Stomach smooth muscle (tissue), 2 donors: Measurements from ENCODE around the gene ZNF516.

ENCODE experiments used
- H3K27ac ChIP-seq: one replicate; pipeline ENCODE4 v1.7.0; 2013; ENCODE audit warnings: mild to moderate bottlenecking, low read length, inconsistent platforms
- H3K27me3 ChIP-seq, 2 donors: one replicate each; pipeline ENCODE4 v1.7.0; 2013; ENCODE audit warnings: low read length in 2 of 2; ENCODE audit not compliant: insufficient read depth in 2 of 2, control insufficient read depth in 1 of 2
- H3K36me3 ChIP-seq, 2 donors: one replicate each; pipeline ENCODE4 v1.7.0; 2013; ENCODE audit warnings: low read length in 2 of 2; ENCODE audit not compliant: control insufficient read depth in 2 of 2, insufficient read depth in 2 of 2
- H3K4me1 ChIP-seq: one replicate; pipeline ENCODE4 v1.7.0; 2013; ENCODE audit warnings: low read length; ENCODE audit not compliant: control insufficient read depth, insufficient read depth
- H3K4me3 ChIP-seq, 2 donors: one replicate each; pipeline ENCODE4 v1.7.0; 2013; ENCODE audit warnings: low read length in 2 of 2
- H3K9ac ChIP-seq, 2 donors: one replicate each; pipeline ENCODE4 v1.7.0; 2013; ENCODE audit warnings: low read length in 2 of 2, mild to moderate bottlenecking in 1 of 2
- H3K9me3 ChIP-seq, 2 donors: one replicate each; pipeline ENCODE4 v1.7.0; 2013; ENCODE audit warnings: low read length in 2 of 2; ENCODE audit not compliant: control insufficient read depth in 2 of 2
- donor health status: healthy.
- donor health status: Pancreatic carcinoma.

Gene ZNF516

DNA sequence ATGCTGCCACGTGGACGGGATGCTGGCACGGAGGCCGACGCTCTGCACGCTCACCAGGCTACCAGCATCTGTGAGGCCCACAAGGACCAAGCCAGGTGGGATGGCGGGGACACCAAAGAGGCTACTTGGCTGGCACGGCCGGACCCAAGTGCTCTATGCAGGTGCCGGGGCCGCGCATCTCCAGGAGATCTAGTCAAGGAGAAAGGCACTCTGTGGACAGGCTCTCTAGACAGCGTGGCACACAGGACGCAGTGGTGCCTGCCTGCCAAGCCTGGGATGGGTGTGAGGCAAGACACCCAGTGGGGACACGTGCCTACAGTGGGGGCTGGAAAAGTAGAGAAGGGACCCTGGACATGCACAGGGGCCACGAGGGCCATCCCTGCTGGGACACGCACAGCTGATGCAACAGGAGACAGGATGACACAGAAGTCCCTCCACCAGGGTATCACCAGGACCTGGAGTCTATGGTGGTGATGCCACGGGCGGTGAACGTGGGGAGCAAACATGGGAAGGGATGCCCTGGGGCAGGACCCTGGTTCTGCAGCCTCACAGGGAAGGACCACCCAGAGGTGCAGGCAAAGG, 28.5 kb downstream of the ZNF516 start:
- Histone ChIP-seq H3K4me1 (peaks cover 12% of the 10 kb centered on the region), H3K4me3 (no peak overlapping the region), H3K27ac (no peak overlapping the region), H3K27me3 (no peaks in the 10 kb centered on the region), H3K9ac (no peak overlapping the region), H3K9me3 (no peaks in the 10 kb centered on the region), H3K36me3 (peaks cover 0 to 2% of the 10 kb centered on the region in 2 donors)

DNA sequence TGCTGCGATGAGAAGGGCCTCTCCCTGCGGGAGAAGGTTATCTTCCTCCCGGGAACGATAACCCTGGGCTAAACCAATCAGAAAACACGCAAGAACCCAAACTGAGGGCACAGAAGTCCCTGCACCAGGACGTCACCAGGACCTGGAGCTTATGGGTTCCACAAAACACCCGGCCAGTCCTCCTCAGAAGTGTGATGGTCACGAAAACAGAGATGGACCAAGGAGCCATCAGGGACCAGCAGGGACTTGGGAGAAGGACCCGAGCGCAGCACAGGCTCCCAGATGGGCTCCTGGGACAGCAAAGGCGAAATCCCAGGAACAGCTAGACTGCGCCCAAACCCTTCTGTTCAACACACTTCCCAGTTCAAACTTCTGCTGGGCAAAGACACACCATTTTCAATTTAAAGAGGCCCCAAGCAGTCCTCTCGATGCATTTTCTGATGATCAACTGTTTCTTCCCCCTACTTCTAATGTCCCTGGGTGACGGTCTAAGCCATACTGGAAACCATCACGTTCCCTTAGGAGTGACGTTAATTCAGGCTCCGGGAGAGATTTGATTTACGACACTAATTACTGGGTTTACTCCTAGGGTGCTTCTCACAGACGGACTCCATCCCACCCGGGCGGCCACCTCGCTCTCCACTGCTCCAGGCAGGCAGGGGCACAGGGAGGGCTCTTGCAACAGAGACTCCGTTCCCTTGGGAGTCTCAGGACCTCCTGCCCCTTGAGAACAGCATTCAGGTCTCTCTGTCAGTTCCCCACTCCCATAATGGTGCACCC, 29.2 kb downstream of the ZNF516 start:
- H3K4me3 ChIP-seq: no peak overlapping the region
- peaks cover 12% of the 10 kb centered on the region for H3K4me1 ChIP-seq
- H3K27me3 ChIP-seq: no peaks in the 10 kb centered on the region
- H3K36me3 ChIP-seq: peaks cover 0 to 2% of the 10 kb centered on the region in 2 donors
- H3K27ac ChIP-seq: no peak overlapping the region
- no peak overlapping the region for H3K9ac ChIP-seq
- H3K9me3 ChIP-seq: no peaks in the 10 kb centered on the region

DNA sequence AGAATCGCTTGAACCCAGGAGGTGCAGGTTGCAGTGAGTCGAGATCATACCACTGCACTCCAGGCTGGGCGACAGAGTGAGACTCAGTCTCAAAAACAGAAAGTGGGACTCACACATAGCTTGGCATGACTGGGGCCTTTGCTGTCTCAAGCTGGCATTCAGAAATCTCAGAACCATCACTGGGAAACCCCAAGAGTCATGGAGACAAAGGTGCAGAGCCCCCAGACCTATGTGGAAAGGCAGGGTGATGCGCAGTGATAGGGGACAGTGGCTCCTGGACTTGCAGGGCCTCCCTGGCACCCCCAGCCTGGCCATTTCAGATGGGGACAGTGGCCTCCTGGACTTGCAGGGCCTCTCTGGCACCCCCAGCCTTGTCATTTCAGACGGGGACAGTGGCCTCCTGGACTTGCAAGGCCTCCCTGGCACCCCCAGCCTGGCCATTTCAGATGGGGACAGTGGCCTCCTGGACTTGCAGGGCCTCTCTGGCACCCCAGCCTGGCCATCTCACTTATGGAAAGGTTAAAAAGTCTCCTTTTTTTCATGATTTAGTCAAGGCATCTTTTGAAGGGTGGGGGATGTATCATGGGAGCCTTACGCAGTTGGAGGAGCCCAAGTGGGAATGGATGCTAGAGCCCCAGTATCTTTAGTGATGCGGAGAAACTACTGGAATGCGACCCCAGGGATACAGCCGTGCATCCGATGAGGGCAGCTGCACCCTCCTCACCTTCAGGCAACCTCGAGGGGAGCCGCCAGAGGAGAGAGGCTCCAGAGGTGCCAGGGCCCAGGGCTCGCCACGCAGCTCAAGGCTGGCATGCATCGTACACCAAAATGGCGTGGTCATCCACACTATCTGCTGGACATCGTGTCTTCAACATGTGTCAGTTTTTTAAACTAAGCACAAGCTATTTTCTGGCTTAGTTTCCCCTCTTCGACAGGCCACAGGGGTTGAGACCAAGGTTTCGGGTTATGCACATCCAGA, 30.5 kb downstream of the ZNF516 start:
- no peaks in the 10 kb centered on the region for H3K9me3 ChIP-seq
- no peak overlapping the region for H3K9ac ChIP-seq
- H3K27ac ChIP-seq: no peak overlapping the region
- peaks cover 0 to 2% of the 10 kb centered on the region in 2 donors for H3K36me3 ChIP-seq
- no peaks in the 10 kb centered on the region for H3K27me3 ChIP-seq
- H3K4me3 ChIP-seq: no peak overlapping the region
- H3K4me1 ChIP-seq: peaks cover 22% of the 10 kb centered on the region

DNA sequence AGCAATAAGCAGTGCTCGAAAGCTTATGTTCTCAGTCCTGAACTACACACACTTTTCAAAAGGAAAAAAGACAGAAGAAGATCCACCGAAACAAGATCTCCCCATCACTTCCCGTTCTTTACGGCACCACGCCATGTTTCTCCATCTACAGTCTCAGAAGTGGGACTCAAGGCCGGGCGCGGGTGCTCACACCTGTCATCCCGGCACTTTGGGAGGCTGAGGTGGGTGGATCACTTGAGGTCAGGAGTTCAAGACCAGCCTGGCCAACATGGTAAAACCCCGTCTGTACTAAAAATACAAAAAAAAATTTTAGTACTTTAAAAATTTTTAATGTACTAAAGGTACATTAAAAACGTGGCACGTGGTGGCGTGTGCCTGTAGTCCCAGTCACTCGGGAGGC, 31.2 kb downstream of the ZNF516 start:
- Histone ChIP-seq H3K27ac (no peak overlapping the region), H3K36me3 (peaks cover 0 to 4% of the 10 kb centered on the region in 2 donors), H3K4me1 (peaks cover 29% of the 10 kb centered on the region), H3K9me3 (no peaks in the 10 kb centered on the region), H3K4me3 (no peak overlapping the region), H3K27me3 (no peaks in the 10 kb centered on the region), H3K9ac (no peak overlapping the region)

DNA sequence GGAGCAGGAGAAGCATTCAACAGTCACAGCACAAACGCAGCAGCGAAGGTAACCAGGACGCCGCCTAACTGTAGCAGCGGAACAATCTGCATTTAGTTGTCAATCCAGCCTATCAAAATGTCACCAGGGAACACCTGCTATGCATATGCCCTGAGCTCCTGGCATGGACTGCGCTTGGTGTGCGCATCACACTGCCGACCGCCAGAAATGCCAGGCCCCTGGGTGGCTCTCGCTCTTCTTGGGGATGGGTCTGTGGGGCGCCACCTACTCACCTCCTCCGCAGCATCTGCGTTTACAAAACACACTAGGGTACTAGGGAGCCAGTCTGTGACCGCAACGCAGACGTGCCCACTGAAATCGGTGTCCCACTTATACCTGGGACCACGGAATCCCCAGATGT, 31.7 kb downstream of the ZNF516 start:
- H3K4me3 ChIP-seq: no peak overlapping the region
- H3K9me3 ChIP-seq: no peaks in the 10 kb centered on the region
- H3K27ac ChIP-seq: no peak overlapping the region
- H3K4me1 ChIP-seq: peaks cover 32% of the 10 kb centered on the region
- no peaks in the 10 kb centered on the region for H3K27me3 ChIP-seq
- no peak overlapping the region for H3K9ac ChIP-seq
- H3K36me3 ChIP-seq: peaks cover 3 to 4% of the 10 kb centered on the region in 2 donors

DNA sequence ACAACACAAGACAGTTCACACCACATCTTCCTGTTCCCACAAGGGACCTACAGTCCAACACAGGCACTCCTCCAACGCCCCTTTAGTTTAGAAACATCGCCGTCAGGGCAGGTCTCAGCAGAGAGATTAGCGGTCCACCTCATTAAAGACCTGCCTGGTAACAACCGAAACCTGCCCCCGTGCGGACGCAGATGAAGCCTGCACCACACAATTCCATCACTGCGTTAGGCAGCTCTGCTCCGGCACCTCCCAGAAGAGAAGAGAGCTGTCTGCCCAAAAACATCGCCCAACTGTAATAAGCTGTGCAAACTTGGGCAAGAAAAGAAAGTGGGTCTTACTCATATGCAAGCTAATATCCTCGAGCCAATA, 32.7 kb downstream of the ZNF516 start:
- Histone ChIP-seq H3K9ac (no peak overlapping the region), H3K9me3 (no peaks in the 10 kb centered on the region), H3K27ac (no peak overlapping the region), H3K27me3 (no peaks in the 10 kb centered on the region), H3K36me3 (peaks cover 3 to 4% of the 10 kb centered on the region in 2 donors), H3K4me3 (no peak overlapping the region), H3K4me1 (peaks cover 29% of the 10 kb centered on the region)

DNA sequence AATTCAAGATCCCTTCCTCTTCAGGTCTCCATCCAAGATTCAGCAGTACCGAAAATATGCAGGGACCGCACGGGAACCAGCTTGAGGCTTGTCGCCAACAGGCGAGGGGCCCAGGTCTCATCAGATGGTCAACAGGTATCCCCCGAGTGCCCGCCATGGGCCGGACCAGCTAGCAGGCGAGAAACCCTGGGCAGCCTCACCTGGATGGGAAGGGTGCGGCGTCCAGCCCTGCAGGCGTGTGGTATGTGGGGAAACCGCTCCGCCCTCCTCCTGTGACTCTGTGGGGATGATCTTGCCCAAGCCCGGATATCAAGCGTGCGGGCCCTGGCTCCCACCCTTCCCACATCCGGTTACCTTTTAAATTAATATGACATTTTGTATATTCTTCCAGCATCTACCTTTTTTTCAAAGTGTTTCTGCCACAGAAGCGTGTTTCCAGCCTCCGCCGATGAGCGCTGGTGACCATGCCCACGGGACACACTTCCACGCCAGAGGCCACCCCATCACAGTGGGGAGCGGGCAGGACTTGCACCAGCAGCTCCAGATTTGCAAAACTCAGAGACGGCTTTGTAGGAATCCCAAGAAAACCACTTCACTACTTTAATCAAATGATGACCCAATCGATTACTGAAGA, 33.2 kb downstream of the ZNF516 start:
- Histone ChIP-seq H3K4me1 (peaks cover 33% of the 10 kb centered on the region), H3K4me3 (no peak overlapping the region)

DNA sequence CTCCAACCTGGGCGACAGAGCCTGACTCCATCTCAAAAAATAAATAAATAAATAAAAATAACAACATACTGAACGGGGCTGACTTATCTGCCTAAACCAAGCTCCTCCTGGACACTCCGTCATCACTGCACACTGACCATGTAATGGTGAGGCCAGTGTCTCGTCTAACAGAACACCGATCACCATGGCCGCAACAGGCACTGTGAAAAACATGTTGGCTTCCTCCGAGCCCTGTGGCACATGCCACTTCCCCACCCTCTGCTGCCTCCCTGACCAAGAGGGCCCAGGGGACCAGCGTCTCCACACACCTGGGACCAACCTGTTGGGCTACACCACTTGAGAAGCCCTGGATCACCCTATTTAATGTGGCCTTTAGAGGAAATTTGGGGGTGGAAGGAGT, 33.9 kb downstream of the ZNF516 start:
- H3K27me3 ChIP-seq: no peaks in the 10 kb centered on the region
- peaks cover 3 to 4% of the 10 kb centered on the region in 2 donors for H3K36me3 ChIP-seq
- no peak overlapping the region for H3K9ac ChIP-seq
- H3K27ac ChIP-seq: no peak overlapping the region
- H3K4me1 ChIP-seq: peaks cover 37% of the 10 kb centered on the region
- no peaks in the 10 kb centered on the region for H3K9me3 ChIP-seq
- H3K4me3 ChIP-seq: no peak overlapping the region

More for the DNA sequence above, 33.2 kb downstream of the ZNF516 start:
- Histone ChIP-seq H3K9me3 (no peaks in the 10 kb centered on the region), H3K9ac (no peak overlapping the region), H3K27ac (no peak overlapping the region), H3K27me3 (no peaks in the 10 kb centered on the region), H3K36me3 (peaks cover 3 to 4% of the 10 kb centered on the region in 2 donors)

DNA sequence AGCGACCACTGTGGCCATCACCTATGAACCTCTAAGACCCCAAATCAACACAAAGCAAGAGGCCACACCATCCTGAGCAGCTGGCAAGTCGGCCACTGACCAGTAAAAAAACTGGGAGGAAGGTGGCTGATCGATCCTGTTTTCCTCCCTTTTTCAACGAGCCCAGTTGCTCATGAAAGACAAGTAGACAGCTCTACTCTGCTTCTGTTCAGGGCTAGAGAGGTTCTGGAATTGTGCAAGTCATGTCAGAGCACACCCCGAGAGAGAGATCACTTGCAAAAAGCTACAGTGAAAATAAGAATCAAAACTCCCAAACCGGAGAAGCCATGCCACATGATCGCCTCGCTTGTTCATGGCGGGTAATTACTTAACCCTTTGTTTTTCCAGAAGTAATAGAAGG, 34.6 kb downstream of the ZNF516 start:
- H3K9me3 ChIP-seq: no peaks in the 10 kb centered on the region
- H3K27me3 ChIP-seq: no peaks in the 10 kb centered on the region
- H3K36me3 ChIP-seq: peaks cover 3 to 4% of the 10 kb centered on the region in 2 donors
- peak overlapping the region in 1 of 2 donors; percentile 57 for H3K4me3 ChIP-seq
- peak overlapping the region in 1 of 2 donors; percentile 54 for H3K9ac ChIP-seq
- H3K27ac ChIP-seq: peak overlapping the region; percentile 86
- peaks cover 40% of the 10 kb centered on the region for H3K4me1 ChIP-seq

DNA sequence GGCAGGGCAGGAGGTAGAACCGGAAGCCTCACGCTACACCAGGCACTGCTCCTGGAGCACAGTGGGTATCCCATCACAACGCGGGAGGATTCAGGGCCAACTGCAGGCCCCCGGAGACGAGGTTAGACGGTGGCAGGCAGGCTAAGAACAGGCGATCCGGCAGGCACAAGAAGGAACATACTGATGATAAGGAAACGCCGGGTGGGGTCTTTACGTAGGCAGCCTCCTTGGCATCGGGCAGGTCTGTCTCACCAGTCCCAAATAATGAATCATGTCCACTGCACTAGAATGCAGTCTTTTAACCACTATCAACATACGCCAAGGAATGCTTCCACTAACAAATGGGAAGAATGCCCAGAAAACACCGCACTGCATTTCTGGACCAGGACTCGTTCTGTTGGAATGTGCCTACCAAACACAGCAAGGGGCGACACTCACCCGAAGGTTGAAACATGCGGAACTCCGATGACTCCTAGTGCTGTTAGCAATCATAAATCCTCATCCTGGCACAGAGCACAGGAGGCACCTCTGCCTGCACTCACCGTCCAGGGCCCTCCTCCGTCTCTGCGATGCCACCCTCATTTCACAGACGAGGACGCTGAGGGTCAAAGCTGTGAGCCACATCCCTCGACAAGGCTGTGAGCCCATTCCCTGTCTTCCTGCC, 35.2 kb downstream of the ZNF516 start:
- peaks cover 3 to 4% of the 10 kb centered on the region in 2 donors for H3K36me3 ChIP-seq
- peaks cover 47% of the 10 kb centered on the region for H3K4me1 ChIP-seq
- H3K27me3 ChIP-seq: no peaks in the 10 kb centered on the region
- H3K9me3 ChIP-seq: no peaks in the 10 kb centered on the region
- peak overlapping the region; percentile 6 to 57 for H3K4me3 ChIP-seq
- peak overlapping the region; percentile 86 for H3K27ac ChIP-seq
- H3K9ac ChIP-seq: peak overlapping the region; percentile 54 to 58
